GM10248 (cell line): ENCODE results near the gene BTBD16.

Experiments used
- CTCF ChIA-PET: fragments of 300-600 bp; sonication (Branson Sonifier 250); formaldehyde crosslinking; extraction: SDS; loops from one replicate; lab custom pipeline; 2021; ENCODE audit warnings: antibody characterized with exemption; lab: Yijun Ruan, JAX
- POLR2A ChIA-PET: fragments of 350-650 bp; sonication (Branson Sonifier 250); formaldehyde crosslinking; extraction: SDS; loops from one replicate; lab custom pipeline; 2020; ENCODE audit warnings: antibody characterized with exemption; lab: Yijun Ruan, JAX
- DNase-seq: peaks from one replicate; pipeline ENCODE4 v3.0.0; 2012; ENCODE audit errors: extremely low spot score
- TF ChIP-seq, protein P1 (sequence below): IDR thresholded peaks from 2 replicates; pipeline ENCODE4 v1.5.1; 2012; ENCODE audit warnings: mild to moderate bottlenecking, low read depth; ENCODE audit errors: extremely low read depth, missing control alignments, control extremely low read depth

Gene BTBD16

DNA sequence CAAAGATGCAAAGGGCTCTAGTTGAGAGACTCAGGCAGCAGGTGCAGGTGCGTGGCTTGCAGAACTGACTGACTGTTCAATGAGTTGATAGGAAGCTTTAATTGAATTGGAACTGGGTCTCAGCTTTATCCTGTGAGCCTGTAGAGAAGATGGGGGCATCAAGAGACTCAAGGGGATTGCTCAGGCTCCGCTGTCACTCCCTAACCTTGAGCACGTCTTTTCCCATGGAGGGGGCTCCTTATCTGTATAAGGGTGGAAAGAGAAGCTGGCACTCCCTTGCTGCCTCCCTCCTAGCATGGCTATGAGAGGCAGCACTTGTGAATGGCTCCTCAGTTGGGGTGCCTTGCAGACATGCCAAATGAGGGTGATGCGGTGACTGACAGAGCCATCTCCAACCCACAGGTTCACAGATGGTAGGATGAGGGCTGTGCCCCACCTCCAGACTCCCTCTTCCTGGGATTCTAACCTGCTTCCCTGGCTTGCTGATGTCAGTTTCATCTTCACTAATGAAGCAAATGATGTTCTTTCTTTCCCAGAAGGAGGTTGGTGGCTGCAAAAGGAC, 91.0 kb downstream of the BTBD16 start:
- no peak for DNase-seq
- ChIA-PET POLR2A (no interaction called here), CTCF (no interaction called here)
- TF ChIP-seq, protein P1, sequence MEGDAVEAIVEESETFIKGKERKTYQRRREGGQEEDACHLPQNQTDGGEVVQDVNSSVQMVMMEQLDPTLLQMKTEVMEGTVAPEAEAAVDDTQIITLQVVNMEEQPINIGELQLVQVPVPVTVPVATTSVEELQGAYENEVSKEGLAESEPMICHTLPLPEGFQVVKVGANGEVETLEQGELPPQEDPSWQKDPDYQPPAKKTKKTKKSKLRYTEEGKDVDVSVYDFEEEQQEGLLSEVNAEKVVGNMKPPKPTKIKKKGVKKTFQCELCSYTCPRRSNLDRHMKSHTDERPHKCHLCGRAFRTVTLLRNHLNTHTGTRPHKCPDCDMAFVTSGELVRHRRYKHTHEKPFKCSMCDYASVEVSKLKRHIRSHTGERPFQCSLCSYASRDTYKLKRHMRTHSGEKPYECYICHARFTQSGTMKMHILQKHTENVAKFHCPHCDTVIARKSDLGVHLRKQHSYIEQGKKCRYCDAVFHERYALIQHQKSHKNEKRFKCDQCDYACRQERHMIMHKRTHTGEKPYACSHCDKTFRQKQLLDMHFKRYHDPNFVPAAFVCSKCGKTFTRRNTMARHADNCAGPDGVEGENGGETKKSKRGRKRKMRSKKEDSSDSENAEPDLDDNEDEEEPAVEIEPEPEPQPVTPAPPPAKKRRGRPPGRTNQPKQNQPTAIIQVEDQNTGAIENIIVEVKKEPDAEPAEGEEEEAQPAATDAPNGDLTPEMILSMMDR, result no peak

DNA sequence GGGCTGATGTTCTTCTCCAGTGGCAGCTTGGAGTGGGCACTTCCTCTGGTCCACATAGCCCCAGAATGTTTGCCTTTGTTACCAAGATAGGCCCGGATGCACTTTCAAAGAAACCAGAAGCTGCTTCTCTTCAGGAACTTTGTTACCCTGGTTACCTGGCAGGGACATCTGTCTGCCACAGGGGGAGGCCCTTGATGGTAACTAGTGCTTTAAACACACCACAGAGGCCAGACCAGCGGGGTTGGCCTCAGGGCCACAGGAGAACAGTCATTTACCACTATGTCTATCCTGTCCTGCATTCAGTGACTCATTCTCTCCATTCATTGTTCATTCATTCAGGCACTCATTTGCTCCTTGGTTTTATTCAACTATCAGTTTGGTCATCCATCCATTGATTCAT, 91.5 kb downstream of the BTBD16 start:
- DNase-seq, result no peak
- ChIA-PET CTCF (no interaction called here), POLR2A (no interaction called here)
- TF ChIP-seq, protein P1, result no peak

DNA sequence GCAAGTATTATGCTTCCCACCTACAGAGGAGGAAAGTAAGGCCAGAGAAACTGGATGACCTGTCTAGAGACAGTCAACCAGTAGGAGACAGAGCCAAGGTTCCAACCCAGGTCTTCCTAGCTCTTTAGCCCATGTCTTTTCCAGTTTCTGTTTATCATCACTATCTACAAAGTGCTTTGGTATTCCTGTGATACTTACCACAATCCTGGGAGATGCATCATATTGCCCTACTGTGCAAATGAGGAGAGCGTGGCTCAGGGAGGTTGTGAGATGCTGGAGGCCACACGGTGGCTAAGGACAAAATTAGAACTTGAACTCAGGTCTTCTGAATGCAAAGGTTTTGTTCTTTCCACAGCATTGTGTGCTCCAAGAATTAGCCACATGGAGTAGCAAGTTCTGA, 92.2 kb downstream of the BTBD16 start:
- DNase-seq, result no peak
- CTCF ChIA-PET, result no interaction called here
- POLR2A ChIA-PET, result no interaction called here
- TF ChIP-seq, protein P1, result no peak

DNA sequence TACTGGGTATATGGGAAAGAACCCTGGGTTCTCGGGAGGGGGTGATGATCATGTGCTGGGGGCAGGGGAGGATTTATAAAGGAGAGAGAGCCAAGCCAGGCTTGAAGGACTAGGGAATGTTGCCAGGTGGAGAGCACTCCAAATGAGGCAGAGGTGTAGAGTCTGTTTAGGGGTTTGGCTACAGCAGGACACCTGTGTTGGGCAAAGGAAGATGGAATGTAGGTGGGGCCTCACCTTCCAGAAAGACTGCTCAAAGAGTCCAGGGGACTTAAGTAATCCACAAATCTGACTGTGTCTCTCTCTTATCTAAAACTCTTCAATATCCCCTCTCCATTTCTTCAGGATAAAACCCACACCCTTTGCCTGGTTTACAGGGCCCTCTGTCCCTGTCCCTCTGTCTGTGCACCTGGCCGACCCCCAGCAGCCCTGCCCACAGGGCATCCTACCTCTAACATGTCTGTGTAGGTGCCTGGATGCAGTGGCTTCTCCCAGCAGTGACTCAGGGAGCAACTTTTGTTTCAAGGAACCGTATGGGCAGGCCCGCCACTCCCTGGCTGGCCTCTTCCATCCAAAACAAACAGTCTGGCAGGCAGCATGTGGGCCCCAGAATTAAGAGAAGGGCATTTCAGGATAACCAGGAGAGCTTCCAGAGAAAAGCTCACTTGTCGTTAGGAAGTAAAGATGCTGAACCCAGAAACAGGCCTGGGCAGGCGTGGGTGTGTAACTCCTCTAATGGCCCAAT, 92.8 kb downstream of the BTBD16 start:
- DNase-seq, result no peak
- CTCF ChIA-PET, result interaction anchor here (1.3 to 1.4 kb wide), 2 partner anchors 8 to 11 kb away, joined by 3 to 4 read pairs; partner anchors contain the start of gene PLEKHA1
- POLR2A ChIA-PET, result no interaction called here
- TF ChIP-seq, protein P1, result no peak

GRCh38 chr10:122368502-122369254, 97.6 kb downstream of the BTBD16 start:
- POLR2A ChIA-PET, result no interaction called here
- TF ChIP-seq, protein P1, result no peak
- CTCF ChIA-PET, result interaction anchor here (0.7 to 2.2 kb wide), 6 partner anchors 9 to 197 kb away, joined by 3 to 6 read pairs (median 4); no protein-coding TSS in a partner anchor
- no peak for DNase-seq

- ChIA-PET CTCF (interaction anchor here (1.0 to 1.9 kb wide), 3 partner anchors 12 to 74 kb away, joined by 3 to 8 read pairs (median 5); no protein-coding TSS in a partner anchor), POLR2A (no interaction called here)
- DNase-seq, result no peak
- TF ChIP-seq, protein P1, result no peak
These were observed 102.0 kb downstream of the BTBD16 start for GRCh38 chr10:122373108-122373507.
